Ishikawa (cell line): ENCODE measurements around the gene LPGAT1.

Experiments used
- CEBPB ChIP-seq: IDR thresholded peaks from 2 replicates; pipeline ENCODE4 v1.6.1; 2012
- CREB1 ChIP-seq: IDR thresholded peaks from 2 replicates; pipeline ENCODE4 v1.6.1; 2012; ENCODE audit warnings: low read depth
- EP300 ChIP-seq: IDR thresholded peaks from 2 replicates; pipeline ENCODE4 v1.6.1; 2012; ENCODE audit warnings: borderline replicate concordance
- FOXM1 ChIP-seq: IDR thresholded peaks from 2 replicates; pipeline ENCODE4 v1.6.1; 2012; ENCODE audit warnings: low read depth, borderline replicate concordance
- NFIC ChIP-seq: IDR thresholded peaks from 2 replicates; pipeline ENCODE4 v1.6.1; 2012
- RAD21 ChIP-seq: IDR thresholded peaks from 2 replicates; pipeline ENCODE4 v1.6.1; 2012; ENCODE audit warnings: low read depth
- REST ChIP-seq: IDR thresholded peaks from 2 replicates; pipeline ENCODE4 v1.6.1; 2012; ENCODE audit warnings: low read depth, mild to moderate bottlenecking
- TAF1 ChIP-seq: IDR thresholded peaks from 2 replicates; pipeline ENCODE4 v1.6.1; 2012; ENCODE audit warnings: low read depth, mild to moderate bottlenecking
- TCF12 ChIP-seq: IDR thresholded peaks from 2 replicates; pipeline ENCODE4 v1.6.1; 2012; ENCODE audit warnings: low read depth
- TEAD4 ChIP-seq: IDR thresholded peaks from 2 replicates; pipeline ENCODE4 v1.6.1; 2012
- USF1 ChIP-seq: IDR thresholded peaks from 2 replicates; pipeline ENCODE4 v1.6.1; 2012
- YY1 ChIP-seq: IDR thresholded peaks from 2 replicates; pipeline ENCODE4 v1.6.1; 2012; ENCODE audit warnings: low read depth
- ZBTB7A ChIP-seq: IDR thresholded peaks from 2 replicates; pipeline ENCODE4 v1.6.1; 2012; ENCODE audit warnings: low read depth

GRCh38 chr1:211814313-211814712 is 16.2 kb downstream of the LPGAT1 start:
- TF ChIP-seq NFIC (no peak), REST (peak; percentile 35; the same call in 1 of the 2 replicates), CREB1 (no peak), TCF12 (no peak), EP300 (no peak), FOXM1 (no peak), USF1 (no peak), TAF1 (no peak), RAD21 (no peak), ZBTB7A (no peak), CEBPB (no peak), YY1 (no peak), TEAD4 (no peak)
